Measurements from ENCODE around the gene GMDS. TPM values are rescaled to one million over a fixed set of nuclear protein-coding genes. Genes with fewer than 3 reads are reported as not detected.

Gene GMDS
- total and polyA plus RNA-seq, 2 experiments from 2014 or later, result 30.1 to 36.5 TPM

DNA sequence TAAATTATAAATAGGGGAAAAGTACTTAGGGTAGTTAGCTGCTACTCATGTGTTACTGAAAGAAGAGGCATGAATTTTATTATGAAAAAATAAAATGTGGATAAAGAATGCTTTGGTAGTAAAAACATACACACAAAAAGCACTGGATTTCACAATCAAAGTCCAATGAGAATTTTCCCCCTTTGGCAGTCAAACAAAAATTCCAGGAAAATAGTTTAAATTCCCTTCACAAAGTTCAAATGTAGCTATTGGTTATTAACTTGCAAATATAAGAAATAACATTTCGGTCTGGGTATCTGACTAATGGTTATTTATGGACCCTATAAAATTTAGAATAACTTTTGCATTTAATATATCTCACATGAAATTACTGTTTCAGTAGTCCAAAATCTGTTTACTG, 425.2 kb downstream of the GMDS start (continued):
- TF ChIP-seq, protein P1, sequence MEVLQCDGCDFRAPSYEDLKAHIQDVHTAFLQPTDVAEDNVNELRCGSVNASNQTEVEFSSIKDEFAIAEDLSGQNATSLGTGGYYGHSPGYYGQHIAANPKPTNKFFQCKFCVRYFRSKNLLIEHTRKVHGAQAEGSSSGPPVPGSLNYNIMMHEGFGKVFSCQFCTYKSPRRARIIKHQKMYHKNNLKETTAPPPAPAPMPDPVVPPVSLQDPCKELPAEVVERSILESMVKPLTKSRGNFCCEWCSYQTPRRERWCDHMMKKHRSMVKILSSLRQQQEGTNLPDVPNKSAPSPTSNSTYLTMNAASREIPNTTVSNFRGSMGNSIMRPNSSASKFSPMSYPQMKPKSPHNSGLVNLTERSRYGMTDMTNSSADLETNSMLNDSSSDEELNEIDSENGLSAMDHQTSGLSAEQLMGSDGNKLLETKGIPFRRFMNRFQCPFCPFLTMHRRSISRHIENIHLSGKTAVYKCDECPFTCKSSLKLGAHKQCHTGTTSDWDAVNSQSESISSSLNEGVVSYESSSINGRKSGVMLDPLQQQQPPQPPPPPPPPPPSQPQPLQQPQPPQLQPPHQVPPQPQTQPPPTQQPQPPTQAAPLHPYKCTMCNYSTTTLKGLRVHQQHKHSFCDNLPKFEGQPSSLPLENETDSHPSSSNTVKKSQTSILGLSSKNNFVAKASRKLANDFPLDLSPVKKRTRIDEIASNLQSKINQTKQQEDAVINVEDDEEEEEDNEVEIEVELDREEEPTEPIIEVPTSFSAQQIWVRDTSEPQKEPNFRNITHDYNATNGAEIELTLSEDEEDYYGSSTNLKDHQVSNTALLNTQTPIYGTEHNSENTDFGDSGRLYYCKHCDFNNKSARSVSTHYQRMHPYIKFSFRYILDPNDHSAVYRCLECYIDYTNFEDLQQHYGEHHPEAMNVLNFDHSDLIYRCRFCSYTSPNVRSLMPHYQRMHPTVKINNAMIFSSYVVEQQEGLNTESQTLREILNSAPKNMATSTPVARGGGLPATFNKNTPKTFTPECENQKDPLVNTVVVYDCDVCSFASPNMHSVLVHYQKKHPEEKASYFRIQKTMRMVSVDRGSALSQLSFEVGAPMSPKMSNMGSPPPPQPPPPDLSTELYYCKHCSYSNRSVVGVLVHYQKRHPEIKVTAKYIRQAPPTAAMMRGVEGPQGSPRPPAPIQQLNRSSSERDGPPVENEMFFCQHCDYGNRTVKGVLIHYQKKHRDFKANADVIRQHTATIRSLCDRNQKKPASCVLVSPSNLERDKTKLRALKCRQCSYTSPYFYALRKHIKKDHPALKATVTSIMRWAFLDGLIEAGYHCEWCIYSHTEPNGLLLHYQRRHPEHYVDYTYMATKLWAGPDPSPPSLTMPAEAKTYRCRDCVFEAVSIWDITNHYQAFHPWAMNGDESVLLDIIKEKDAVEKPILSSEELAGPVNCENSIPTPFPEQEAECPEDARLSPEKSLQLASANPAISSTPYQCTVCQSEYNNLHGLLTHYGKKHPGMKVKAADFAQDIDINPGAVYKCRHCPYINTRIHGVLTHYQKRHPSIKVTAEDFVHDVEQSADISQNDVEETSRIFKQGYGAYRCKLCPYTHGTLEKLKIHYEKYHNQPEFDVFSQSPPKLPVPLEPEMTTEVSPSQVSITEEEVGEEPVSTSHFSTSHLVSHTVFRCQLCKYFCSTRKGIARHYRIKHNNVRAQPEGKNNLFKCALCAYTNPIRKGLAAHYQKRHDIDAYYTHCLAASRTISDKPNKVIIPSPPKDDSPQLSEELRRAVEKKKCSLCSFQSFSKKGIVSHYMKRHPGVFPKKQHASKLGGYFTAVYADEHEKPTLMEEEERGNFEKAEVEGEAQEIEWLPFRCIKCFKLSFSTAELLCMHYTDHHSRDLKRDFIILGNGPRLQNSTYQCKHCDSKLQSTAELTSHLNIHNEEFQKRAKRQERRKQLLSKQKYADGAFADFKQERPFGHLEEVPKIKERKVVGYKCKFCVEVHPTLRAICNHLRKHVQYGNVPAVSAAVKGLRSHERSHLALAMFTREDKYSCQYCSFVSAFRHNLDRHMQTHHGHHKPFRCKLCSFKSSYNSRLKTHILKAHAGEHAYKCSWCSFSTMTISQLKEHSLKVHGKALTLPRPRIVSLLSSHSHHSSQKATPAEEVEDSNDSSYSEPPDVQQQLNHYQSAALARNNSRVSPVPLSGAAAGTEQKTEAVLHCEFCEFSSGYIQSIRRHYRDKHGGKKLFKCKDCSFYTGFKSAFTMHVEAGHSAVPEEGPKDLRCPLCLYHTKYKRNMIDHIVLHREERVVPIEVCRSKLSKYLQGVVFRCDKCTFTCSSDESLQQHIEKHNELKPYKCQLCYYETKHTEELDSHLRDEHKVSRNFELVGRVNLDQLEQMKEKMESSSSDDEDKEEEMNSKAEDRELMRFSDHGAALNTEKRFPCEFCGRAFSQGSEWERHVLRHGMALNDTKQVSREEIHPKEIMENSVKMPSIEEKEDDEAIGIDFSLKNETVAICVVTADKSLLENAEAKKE (CRISPR knock-in tag; IDR thresholded peaks at IDR 0.05), result no peak
- TF ChIP-seq ZNF331 (CRISPR knock-in tag; IDR thresholded peaks at IDR 0.05; ENCODE audit: low read depth) (no peak), STAT1 (IDR thresholded peaks at IDR 0.05; ENCODE audit: unreplicated experiment) (no peak)

DNA sequence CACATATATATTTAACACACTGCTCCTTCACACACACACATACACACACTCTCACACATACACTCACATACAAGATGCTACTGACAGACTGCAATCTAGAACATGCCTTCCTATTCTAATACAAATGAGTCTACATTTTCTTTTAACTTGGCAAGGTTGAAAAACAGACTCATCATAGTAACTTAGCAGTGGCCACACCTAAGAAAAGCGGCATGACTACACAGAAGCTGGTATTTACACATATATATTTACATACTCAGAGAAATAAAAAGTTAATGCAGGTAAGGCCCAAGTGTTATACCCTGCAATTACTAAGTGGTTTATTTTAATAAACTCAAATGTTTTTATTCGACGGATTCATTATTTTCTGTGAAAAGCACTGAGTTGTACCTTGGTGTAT, 426.4 kb downstream of the GMDS start:
- Histone ChIP-seq H3K4me3 (no peak overlapping the region), H3K36me3 (ENCODE audit: insufficient read depth) (no peaks in the 10 kb centered on the region), H3K4me2 (no peak overlapping the region), H3K27ac (ENCODE audit: low read depth) (no peak overlapping the region), H4K20me1 (replicated peaks; ENCODE audit: insufficient read depth) (no peaks in the 10 kb centered on the region), H2AFZ (no peak overlapping the region), H3F3A (replicated peaks; ENCODE audit: low read depth) (no peaks in the 10 kb centered on the region), H3K27me3 (ENCODE audit: insufficient read depth) (no peaks in the 10 kb centered on the region), H3K4me1 (ENCODE audit: insufficient read depth) (peaks cover 18% of the 10 kb centered on the region), H3K79me2 (replicated peaks; ENCODE audit: insufficient read depth) (no peaks in the 10 kb centered on the region), H3K9me2 (ENCODE audit: insufficient read depth) (no peaks in the 10 kb centered on the region)
- Mint-ChIP-seq H3K36me3 (ENCODE audit: low read depth) (no peaks in the 10 kb centered on the region), H3K27ac (no peak overlapping the region), H3K27me3 (ENCODE audit: insufficient read depth, low read depth, poor library complexity) (peaks cover 2% of the 10 kb centered on the region), H3K4me3 (no peak overlapping the region), H3K9me3 (no peaks in the 10 kb centered on the region), H3K4me1 (peaks cover 20% of the 10 kb centered on the region; the same call in 2 of the 3 replicates)
- DNase-seq (ENCODE audit: low spot score) (no peak), ATAC-seq (no peak)
- TF ChIP-seq, protein P2, sequence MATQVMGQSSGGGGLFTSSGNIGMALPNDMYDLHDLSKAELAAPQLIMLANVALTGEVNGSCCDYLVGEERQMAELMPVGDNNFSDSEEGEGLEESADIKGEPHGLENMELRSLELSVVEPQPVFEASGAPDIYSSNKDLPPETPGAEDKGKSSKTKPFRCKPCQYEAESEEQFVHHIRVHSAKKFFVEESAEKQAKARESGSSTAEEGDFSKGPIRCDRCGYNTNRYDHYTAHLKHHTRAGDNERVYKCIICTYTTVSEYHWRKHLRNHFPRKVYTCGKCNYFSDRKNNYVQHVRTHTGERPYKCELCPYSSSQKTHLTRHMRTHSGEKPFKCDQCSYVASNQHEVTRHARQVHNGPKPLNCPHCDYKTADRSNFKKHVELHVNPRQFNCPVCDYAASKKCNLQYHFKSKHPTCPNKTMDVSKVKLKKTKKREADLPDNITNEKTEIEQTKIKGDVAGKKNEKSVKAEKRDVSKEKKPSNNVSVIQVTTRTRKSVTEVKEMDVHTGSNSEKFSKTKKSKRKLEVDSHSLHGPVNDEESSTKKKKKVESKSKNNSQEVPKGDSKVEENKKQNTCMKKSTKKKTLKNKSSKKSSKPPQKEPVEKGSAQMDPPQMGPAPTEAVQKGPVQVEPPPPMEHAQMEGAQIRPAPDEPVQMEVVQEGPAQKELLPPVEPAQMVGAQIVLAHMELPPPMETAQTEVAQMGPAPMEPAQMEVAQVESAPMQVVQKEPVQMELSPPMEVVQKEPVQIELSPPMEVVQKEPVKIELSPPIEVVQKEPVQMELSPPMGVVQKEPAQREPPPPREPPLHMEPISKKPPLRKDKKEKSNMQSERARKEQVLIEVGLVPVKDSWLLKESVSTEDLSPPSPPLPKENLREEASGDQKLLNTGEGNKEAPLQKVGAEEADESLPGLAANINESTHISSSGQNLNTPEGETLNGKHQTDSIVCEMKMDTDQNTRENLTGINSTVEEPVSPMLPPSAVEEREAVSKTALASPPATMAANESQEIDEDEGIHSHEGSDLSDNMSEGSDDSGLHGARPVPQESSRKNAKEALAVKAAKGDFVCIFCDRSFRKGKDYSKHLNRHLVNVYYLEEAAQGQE (IDR thresholded peaks at IDR 0.05; ENCODE audit: unreplicated experiment), result no peak
- TF ChIP-seq EZH2phosphoT487 (IDR thresholded peaks at IDR 0.05; ENCODE audit: unreplicated experiment), result no peak
- TF ChIP-seq JUNB (IDR thresholded peaks at IDR 0.05; ENCODE audit: unreplicated experiment), result no peak
- no peak for TF ChIP-seq POLR2AphosphoS5 (IDR thresholded peaks at IDR 0.05; ENCODE audit: low read depth)
- TF ChIP-seq ZNF331 (CRISPR knock-in tag; IDR thresholded peaks at IDR 0.05; ENCODE audit: low read depth), result no peak
- TF ChIP-seq CREB1 (CRISPR knock-in tag; IDR thresholded peaks at IDR 0.05; ENCODE audit: low read depth), result no peak
- TF ChIP-seq, protein P3, sequence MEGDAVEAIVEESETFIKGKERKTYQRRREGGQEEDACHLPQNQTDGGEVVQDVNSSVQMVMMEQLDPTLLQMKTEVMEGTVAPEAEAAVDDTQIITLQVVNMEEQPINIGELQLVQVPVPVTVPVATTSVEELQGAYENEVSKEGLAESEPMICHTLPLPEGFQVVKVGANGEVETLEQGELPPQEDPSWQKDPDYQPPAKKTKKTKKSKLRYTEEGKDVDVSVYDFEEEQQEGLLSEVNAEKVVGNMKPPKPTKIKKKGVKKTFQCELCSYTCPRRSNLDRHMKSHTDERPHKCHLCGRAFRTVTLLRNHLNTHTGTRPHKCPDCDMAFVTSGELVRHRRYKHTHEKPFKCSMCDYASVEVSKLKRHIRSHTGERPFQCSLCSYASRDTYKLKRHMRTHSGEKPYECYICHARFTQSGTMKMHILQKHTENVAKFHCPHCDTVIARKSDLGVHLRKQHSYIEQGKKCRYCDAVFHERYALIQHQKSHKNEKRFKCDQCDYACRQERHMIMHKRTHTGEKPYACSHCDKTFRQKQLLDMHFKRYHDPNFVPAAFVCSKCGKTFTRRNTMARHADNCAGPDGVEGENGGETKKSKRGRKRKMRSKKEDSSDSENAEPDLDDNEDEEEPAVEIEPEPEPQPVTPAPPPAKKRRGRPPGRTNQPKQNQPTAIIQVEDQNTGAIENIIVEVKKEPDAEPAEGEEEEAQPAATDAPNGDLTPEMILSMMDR (conservative IDR thresholded peaks at IDR 0.05; ENCODE audit: low read depth in 2 of 2), result no peak
- TF ChIP-seq STAT1 (IDR thresholded peaks at IDR 0.05; ENCODE audit: unreplicated experiment), result no peak
